ENCODE measurements around the gene PLA2G2F.
A peak's percentile ranks its signal among the peaks of the same experiment; 100 is the strongest.

PLA2G2F gene, protein sequence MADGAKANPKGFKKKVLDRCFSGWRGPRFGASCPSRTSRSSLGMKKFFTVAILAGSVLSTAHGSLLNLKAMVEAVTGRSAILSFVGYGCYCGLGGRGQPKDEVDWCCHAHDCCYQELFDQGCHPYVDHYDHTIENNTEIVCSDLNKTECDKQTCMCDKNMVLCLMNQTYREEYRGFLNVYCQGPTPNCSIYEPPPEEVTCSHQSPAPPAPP

DNA sequence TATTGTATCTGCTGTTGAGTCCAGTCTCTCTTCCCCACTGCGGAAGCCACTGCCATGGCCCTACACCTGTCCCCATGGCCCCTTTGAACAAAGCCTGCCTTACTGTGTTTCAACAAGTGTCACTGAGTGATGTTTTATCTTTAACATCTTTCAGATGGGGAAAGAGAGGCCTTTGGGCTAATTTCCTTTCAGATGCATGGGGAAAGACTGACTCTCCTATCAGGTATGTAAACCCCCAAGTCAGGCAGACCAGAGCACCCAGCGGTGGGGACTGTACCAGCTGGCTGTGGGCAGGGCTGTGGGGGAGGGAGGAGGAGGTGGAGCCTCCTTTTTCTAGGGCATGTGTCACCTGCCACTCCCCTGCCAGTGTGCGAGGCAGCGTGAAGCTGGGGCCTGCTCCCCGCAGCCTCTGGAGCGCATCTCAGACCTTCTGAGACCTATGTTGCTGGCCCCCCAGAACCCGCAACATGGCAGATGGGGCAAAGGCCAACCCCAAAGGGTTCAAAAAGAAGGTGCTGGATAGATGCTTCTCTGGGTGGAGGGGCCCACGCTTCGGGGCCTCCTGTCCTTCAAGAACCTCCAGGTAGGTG lies at the start of gene PLA2G2F:
PLA2G2F (plus strand) TSS at position 363 of the 590 bp plus-strand sequence; CDS start at position 468, 105 bp downstream.
- no peak for DNase-seq

DNA sequence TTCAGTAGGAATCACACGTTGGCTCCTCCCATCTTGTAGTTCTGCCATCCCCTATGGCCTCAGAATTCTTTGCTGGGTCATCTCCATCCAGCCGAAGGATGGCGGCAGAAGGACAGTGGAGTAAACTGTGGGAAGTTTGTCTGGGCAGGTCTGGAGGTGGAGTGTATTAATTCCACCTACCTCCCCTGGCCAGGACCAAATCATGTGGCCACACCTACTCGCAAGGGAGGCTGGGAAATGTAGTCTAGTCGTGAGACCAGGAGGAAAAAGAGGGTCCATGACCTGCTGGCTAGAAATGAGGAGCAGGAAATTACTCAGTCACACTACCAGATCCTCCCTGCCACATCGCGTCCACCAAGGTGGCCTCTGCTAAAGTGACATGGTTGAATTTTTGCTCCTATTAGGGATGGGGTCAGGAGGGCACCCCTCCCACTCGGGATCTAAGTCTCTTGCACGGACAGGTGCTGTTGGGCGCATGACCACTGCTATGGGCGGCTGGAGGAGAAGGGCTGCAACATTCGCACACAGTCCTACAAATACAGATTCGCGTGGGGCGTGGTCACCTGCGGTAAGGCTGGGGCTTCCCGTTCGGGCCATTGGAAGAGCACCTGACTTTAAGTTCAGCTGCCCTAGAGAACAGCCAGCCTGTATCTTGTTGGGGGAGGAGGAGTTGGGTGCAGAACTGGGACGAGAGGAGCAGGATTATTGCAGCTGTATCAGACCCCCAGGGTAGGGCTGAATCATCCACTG lies 49.6 kb upstream of the PLA2G2F start:
- no peak for DNase-seq

DNA sequence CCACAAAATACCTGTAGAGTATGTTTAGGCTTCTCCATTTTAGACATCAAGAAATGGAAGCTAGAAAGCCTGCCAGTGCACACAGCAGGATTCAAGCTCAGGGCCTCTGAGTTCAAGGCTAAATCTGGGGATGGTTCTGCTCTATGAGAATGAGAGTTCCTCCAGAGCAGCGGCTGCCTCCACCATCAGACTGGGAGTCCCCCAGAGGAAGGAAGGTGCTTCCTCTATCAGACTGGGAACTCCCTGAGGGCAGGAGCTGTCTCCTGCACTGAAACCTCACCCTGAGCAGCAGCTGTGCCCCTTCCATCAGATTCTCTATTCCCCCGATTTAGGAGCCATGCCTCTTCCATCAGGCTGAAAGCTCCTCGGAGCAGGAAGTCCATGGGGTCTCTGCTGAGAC lies 49.0 kb upstream of the PLA2G2F start:
- no peak for DNase-seq

DNA sequence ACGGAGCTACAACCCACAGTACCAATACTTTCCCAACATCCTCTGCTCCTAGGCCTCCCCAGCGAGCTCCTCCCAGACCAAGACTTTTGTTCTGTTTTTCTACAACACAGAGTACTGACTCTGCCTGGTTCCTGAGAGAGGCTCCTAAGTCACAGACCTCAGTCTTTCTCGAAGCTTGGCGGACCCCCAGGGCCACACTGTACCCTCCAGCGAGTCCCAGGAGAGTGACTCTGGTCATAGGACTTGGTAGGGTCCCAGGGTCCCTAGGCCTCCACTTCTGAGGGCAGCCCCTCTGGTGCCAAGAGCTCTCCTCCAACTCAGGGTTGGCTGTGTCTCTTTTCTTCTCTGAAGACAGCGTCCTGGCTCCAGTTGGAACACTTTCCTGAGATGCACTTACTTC lies 48.5 kb upstream of the PLA2G2F start:
- no peak for DNase-seq

DNA sequence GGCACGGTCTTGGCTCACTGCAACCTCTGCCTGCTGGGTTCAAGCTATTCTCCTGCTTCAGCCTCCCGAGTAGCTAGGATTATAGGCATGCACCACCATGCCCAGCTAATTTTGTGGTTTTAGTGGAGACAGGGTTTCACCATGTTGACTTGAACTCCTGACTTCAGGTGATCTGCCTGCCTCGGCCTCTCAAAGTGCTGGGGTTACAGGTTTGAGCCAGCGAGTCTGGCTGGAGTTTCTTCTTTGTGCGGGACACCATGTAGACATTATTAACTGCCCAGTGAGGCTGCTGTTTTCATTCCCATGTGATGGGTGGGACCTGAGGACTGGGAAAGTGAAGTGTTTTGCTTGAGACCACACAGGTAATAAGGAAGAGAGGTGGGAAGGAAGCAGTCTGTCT lies 45.8 kb upstream of the PLA2G2F start:
- DNase-seq = no peak

DNA sequence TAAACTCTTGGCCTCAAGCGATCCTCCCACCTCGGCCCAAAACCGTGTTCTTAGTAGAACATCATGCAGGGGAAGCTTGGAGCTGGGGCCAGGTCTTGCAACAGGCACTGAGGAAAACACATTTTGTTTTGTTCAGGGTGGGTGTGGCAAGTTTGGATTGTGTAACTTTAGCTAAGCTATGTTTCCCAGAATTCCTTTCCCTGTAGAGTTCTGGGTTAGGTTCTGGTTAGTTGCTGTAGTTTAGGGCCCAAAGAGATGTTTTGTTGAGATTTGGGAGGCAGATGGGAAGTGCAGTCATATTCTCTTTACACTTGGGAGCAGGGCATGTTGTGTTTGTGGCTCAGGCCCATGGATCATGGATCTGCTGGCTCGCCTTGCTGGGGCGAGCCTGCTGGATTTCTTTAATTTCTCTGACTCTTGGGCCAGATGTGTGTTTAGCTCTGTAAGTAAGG lies 45.2 kb upstream of the PLA2G2F start:
- no peak for DNase-seq

DNA sequence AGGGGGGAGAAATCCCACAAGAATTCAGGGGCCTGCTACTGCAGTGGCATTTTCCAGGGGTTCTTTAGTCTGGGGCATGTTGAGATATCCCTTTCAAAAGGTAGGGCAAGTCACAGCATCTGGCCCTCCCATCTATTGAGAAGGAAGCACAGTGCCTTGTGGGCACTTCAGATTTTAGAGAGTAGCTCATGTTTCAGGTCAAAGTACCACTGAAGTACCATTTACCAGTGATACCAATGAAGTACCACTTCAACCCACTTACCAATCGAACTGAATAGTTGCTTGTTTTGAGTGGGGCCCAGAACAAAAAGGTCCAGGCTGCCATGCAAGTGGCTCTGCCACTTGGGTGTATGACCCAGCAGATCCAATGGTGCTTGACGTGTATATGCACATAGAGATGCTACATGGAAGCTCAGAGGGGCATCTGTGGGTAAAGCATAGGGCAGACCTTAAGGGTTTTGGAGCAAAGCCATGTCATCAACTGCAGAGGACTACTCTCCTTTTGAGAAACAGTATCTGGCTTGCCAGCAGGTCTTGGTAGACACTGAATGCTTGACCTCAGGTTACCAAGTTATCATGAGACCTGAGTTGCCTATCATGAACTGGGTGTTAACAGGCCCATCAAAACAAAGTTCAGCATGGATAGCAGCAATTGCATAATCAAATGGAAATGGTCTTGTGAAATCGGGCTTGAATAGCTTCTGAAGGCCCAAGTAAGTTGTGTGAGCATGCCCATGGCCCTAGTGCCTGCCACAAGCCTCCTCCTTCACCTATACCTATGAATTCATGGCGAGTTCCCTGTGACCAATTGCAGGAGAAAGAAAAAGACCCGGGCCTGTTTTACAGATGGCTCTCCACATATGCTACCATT lies 43.3 kb upstream of the PLA2G2F start:
- DNase-seq = no peak

DNA sequence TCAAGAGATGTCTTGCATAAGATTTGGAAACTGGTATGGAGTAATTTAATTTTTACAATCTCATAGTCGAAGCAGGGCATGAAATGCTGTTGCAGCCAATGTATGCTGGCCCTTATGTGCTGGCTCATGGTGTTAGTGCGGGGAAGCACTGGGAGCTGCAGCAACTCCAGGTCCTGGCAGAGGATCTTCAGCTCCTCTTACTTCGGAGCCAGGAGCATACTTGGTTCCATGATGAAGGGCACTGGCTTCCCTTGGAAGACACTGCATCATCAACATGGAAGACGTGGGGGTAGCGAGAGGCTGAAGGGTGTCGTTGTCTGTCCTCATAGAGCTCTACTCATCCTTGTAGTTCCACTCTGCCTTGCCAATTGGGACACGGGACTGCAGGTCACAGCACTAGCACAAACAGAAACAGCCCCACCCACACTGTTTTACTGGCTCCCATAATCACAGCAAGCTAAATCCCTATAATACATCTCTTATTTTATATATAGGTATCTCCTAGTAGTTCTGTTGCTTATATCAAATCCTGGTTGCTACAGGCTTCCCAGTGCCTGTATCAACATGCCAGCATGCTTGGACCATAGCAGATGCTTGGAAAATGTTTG lies 42.2 kb upstream of the PLA2G2F start:
- DNase-seq = no peak

DNA sequence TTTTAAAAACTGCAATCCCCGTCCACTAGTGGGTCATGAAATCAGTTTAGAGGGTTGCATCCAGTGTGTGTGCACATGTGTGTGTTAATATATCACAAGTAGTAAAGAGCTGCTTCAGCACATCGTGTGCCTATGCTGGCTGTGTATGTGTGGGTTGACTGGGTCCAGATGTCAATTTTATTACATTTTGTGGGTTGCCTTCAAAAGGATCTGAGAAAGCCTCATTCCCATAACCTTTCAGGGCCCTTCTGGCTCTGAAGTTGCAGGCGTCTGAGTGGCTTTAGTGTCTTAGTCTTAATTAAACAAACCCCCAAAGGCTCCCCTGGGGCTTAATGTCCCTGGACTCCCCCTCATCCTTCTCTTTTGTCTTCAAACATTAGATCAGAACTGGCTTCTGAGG lies 39.6 kb upstream of the PLA2G2F start:
- DNase-seq = no peak

DNA sequence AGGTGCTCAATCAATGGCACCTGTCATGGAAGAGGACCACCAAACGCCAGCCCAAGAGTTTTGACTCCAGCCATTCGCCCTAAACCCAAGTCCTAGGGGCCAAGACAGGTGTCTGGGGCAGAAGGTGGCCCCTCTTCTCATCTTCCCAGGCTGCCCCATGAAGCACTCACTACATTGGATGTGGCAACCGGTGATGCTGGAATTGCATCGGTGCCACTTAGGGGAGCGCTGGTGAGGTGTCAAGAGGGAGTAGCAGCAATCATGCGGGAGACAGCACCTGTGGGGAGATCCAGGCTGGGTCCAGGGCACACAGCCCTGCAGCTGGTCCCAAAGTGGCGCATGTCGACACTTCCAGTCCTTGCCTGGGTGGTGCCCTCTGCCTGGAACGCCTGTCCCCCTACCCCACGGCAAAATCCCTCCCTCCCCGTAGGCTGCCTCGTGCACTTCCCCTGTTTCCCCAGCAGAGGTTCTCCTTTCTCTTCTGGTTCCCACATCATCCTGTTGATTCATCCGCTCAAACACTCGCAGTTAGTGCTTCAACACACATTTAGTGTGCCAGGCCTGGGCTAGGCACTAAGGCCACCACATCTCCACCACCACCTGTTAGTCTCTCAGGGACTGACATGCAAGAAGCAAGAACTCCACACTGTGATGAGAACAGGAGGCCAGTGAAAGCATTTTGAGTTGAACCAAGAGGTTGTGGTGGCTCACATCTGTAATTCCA lies 38.3 kb upstream of the PLA2G2F start:
- DNase-seq = peak in 1 of 2 experiments; percentile 21

DNA sequence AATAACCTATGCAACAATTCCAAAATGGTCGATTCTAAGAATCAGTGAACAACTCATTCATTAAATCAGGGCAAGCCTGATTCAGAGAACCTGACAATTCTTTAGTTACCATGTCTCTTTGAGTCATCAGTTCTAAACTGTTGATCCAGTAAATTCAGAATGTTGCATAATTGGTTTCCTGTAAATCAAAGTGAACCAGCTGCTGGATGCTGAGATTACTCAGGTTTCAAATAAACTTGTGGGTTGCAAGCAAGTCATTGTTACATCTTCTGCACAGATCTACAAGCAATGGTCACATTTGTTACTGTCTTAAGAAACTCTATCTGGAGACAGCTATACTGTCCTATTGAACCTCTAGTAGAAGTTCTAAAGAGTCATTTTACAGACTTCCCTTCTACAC lies 36.2 kb upstream of the PLA2G2F start:
- no peak for DNase-seq

DNA sequence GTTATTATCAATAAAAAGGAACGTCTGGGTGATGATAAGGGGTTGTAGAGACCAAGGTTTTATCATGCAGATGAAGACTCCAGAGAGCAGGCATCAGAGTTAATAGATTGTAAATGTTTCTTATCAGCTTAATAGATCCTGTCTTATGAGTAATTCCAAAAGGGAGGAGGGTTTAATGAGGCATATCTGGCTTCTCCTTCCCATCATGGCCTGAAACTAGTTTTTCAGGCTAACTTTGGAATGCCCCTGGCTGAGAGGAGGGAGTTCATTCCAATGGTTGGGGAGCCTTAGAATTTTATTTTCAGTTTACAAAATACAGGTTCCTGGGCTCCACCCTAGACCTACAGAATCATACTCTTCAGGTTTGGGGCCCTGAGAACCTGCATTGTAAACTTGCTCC lies 33.3 kb upstream of the PLA2G2F start:
- no peak for DNase-seq

DNA sequence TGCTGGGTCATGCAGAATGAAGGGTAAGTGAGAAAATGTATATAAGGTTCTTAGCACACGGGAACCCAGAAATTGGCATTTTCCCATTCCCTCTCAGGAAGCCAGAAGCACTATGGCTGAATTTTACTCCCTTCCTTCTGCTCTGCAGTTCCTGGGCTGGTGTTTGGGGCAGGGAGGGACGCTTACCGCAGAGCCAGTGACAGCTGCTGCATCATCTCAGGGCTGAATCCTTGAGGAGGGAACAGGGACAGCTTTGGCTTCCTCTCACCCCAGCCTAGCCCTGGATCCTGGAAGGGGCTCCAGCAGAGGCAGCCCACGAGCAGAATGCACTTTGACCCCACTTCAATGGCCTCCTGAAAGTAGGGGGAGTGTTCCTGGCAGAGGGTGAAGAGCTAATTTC lies 31.8 kb upstream of the PLA2G2F start:
- DNase-seq = no peak

DNA sequence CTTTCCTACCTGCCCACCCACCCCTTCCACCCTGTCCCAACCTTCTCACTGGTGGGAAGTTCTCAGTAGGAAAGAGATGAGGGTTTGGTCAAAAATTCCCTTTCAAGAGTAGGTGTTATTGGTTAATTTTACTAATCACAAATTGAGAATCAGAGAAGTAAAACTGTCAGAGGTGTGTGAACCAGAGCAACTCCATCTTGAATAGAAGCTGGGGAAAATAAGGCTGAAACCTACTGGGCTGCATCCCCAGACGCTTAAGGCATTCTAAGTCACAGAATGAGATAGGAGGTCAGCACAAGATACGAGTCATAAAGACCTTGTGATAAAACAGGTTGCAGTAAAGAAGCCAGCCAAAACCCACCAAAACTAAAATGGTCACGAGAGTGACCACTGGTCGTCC lies 31.3 kb upstream of the PLA2G2F start:
- no peak for DNase-seq

DNA sequence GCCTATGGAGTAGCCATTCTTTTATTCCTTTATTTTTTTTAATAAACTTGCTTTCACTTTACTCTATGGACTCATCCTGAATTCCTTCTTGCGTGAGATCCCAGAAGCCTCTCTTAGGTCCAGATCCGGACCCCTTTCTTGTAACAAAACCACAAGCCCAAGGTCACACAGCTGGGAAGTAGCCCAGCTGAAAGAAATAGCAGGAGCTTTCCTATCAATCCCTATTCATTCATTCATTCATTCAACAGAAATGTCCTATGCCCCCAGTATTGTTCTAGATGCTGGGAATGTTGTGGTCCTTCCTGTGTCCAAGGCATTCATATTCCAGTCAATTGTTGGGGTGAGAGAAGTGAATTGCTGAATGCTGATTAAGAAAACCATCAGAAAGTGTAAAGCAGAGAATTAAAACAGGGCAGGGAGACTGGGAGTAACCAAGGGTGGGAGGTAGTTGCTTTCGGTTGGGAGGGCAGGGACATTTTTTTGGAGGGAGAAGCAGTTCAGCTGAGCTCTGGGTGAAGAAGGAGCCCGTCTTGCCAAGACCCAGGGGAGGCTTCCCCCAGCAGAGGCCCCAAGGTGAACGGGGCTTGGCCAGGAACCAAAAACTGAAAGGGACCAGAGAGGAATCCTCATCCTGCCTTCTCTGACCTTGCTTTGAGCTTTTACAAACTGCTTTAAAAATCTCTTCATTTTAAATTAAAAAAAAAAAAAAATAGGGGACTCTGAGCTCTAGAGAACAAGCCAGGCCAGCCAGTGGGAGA lies 30.6 kb upstream of the PLA2G2F start:
- no peak for DNase-seq

DNA sequence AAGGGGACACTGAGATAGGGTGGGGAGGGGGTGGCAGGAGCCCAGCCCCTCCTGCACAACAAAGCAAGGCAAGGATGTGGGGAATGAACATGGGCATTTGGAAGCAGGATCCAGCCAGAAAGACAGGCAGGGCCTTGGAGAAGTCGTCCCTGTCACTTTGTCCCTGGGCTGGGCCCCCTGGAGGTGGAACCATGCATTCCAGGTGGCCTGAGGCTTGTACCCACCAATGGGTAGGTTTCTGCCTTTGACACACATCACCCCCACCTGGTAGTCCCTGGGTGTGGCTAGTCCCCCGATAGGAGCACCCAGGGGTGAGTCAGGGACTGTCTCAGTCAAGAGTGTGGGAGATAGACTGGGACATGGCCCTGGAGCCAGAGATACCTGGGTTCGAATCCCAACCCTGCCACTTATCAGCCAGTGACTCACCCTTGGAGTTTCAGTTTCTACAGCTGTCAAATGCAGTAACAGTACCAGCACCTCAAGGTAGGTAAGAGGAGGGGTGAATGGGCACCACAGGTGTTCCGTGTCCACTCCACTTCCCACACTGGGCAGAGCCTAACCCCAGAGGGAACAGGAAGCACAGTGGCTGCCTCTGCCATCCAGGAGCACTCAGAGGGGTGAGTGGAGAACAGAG lies 29.8 kb upstream of the PLA2G2F start:
- DNase-seq = no peak

DNA sequence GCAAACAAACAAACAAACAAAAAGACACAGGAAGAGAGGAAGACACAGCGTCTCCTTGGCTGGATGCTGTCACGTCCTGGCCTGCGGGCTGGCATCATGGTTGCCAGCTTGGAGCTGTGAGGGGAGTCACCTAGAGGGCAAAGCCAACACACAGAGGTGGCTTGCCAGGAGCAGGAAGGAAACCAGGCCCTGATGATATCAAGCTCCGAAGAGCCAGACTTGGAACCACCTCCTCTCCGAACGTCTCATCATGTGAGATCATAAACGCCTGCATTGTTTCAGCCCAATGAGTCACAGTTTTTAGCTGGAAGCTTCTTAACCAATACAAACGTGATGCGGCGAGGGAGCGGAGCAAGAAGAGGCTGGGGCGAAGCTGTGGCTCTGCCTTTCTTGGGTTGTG lies 28.4 kb upstream of the PLA2G2F start:
- no peak for DNase-seq

DNA sequence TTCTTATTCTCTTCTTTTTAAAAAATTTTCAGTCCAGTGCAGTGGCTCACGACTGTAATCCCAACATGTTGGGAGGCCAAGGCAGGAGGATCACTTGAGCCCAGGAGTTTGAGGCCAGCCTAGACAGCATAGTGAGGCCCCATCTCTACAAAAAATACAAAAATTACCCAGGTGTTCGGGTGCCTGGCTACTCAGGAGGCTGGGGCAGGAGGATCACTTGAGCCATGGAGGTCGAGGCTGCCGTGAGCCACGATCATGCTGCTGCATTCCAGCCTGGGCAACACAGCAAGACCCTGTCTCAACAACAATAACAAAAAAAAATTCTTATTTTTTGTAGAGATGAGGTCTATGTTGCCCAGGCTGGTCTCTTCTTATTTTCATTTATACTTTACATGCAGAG lies 27.7 kb upstream of the PLA2G2F start:
- no peak for DNase-seq

DNA sequence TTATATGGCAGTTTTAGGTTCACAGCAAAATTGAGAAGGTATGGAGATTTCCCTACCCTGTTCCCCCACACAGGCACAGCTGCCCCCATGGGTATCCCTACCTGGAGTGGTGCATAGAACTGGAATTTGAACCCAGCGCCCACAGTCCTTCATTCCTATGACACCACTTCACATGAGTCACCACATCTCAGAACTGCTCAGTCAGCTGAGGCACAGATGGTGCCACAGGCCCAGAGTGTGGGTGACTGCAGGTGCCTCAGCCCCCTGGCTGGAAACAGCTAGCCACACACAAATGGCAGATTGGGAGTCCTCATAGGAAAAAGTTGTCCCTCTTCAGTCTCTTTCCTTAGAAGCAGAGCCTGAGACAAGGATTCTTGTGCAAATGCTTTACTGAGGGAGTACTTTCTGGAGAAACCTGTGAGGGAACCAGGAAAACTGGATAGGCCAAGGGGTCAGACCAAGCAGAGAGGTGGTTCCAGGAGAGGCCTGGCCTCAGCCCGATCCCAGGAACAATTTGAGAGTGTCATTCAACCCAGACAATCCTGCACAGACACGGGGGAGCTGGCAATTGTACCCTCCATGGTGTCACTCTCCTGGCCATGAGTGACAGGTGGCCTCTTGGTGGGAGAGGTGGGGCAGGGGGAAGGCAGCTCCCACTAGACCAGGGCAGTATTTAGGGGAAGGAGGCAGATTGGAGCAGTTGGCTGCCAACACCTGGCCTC lies 26.7 kb upstream of the PLA2G2F start:
- DNase-seq = no peak

DNA sequence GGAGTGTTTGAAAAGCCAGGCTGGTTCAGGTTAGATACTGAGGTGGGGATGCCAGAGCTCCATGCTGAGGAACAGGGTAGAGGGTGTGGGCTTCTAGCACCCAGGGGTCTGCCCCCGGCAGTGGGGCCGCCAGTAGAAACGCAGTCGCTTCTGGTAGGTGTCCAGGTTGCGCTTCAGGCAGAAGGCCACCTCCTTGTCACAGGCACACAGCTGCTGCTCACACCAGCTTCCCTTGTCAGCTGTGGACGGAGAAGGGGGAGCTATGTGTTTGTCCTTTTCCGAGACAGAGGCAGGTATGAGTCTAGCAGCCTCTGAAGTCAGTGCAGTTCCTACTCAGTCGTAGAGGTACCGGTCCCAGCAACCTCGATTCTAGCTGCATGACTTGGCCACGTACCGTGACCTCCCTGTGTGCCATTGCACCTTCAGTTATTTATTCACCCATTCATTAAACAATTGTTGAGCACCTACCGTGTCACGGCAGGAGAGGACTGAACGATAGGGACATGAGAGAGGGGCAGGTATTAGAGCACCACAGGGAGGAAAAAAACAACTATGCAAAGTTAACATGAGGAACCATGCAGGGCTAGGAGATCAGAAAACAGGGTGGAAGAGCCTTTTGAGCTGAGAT lies 25.0 kb upstream of the PLA2G2F start:
- DNase-seq = no peak
